ENCODE data around the gene LPP.

GRCh38 chr3:188332085-188332484 lies 178.1 kb downstream of the LPP start:
- TF ChIP-seq EZH2 (IDR thresholded peaks at IDR 0.05; ENCODE audit: low read depth) (no peak), CTCF (conservative IDR thresholded peaks at IDR 0.05) (no peak)

All from PC-9 (cell line).